DND-41 (cell line): Measurements from ENCODE around the gene SMC1B.

Experiments
- ATAC-seq: fragments of 200-7000 bp; cut with Tn5 transposase; 3 replicates; pipeline ENCODE4 v1.9.1; 2021; ENCODE audit warnings: low read depth; ENCODE audit not compliant: insufficient read depth
- DNase-seq: peaks from one replicate; pipeline ENCODE4 v3.0.0-alpha.2; 2020
- H2AFZ ChIP-seq: 2 replicates; pipeline ENCODE4 v1.6.0; 2012; ENCODE audit warnings: low read depth, low read length
- H3K27ac ChIP-seq: 2 replicates; pipeline ENCODE4 v1.5.1; 2012; ENCODE audit warnings: low read length, inconsistent platforms
- H3K27me3 ChIP-seq: fragments of 200-600 bp; sonication (generic); 2 replicates; pipeline ENCODE4 v1.6.0; 2012; ENCODE audit warnings: low read length, mild to moderate bottlenecking, inconsistent platforms; ENCODE audit not compliant: insufficient read depth, poor library complexity
- H3K36me3 ChIP-seq: 2 replicates; pipeline ENCODE4 v1.5.1; 2012; ENCODE audit warnings: low read length, inconsistent platforms; ENCODE audit not compliant: insufficient read depth
- H3K4me1 ChIP-seq: 2 replicates; pipeline ENCODE4 v1.5.1; 2012; ENCODE audit warnings: mild to moderate bottlenecking, low read length; ENCODE audit not compliant: insufficient read depth
- H3K4me2 ChIP-seq: 2 replicates; pipeline ENCODE4 v1.6.0; 2012; ENCODE audit warnings: mild to moderate bottlenecking, moderate library complexity, low read length, inconsistent platforms; ENCODE audit not compliant: insufficient read depth
- H3K4me3 ChIP-seq, 2 experiments: fragments of 200-600 bp in 1 of 2; shearing (Covaris generic) in 1 of 2; 2 replicates each; pipeline ENCODE4 v1.5.1; 2012 to 2016; ENCODE audit warnings: inconsistent platforms in 2 of 2, low read length in 2 of 2, mild to moderate bottlenecking in 2 of 2, low read depth in 1 of 2, moderate library complexity in 1 of 2
- H3K79me2 ChIP-seq: 2 replicates; pipeline ENCODE4 v1.6.0; 2012; ENCODE audit warnings: low read length, inconsistent platforms; ENCODE audit not compliant: insufficient read depth
- H3K9ac ChIP-seq: 2 replicates; pipeline ENCODE4 v1.6.0; 2012; ENCODE audit warnings: low read depth, mild to moderate bottlenecking, inconsistent platforms, low read length, moderate library complexity
- H3K9me3 ChIP-seq: 2 replicates; pipeline ENCODE4 v1.5.1; 2012; ENCODE audit warnings: low read length, moderate library complexity, mild to moderate bottlenecking, inconsistent platforms; ENCODE audit not compliant: insufficient read depth, severe bottlenecking
- H4K20me1 ChIP-seq: 2 replicates; pipeline ENCODE4 v1.6.0; 2012; ENCODE audit warnings: low read length; ENCODE audit not compliant: insufficient read depth
- CTCF ChIP-seq: IDR thresholded peaks from 2 replicates; pipeline ENCODE4 v1.5.1; 2012; ENCODE audit warnings: borderline replicate concordance, low read length, moderate library complexity, mild to moderate bottlenecking; ENCODE audit not compliant: poor library complexity, severe bottlenecking; ENCODE audit errors: extremely low read depth
- EZH2 ChIP-seq: IDR thresholded peaks from 3 replicates; pipeline ENCODE4 v1.6.1; 2012; ENCODE audit warnings: borderline replicate concordance, low read depth, mild to moderate bottlenecking, moderate library complexity, low read length, inconsistent platforms; ENCODE audit not compliant: severe bottlenecking

The SMC1B gene

GRCh38 chr22:45435544-45436139, 22.2 kb upstream of the SMC1B start:
- Histone ChIP-seq H3K9ac (no peak overlapping the region), H3K27ac (no peak overlapping the region)
- peak; percentile 81 for DNase-seq

GRCh38 chr22:45434981-45435380, 21.6 kb upstream of the SMC1B start:
- Histone ChIP-seq H3K27ac (no peak overlapping the region), H3K9me3 (no peaks in the 10 kb centered on the region), H3K4me1 (peaks cover 7% of the 10 kb centered on the region), H3K4me2 (no peak overlapping the region), H3K36me3 (no peaks in the 10 kb centered on the region), H2AFZ (no peak overlapping the region; the same call in 1 of the 2 replicates), H3K79me2 (no peaks in the 10 kb centered on the region), H4K20me1 (no peaks in the 10 kb centered on the region), H3K9ac (no peak overlapping the region), H3K27me3 (no peaks in the 10 kb centered on the region), H3K4me3 (no peak overlapping the region)
- DNase-seq (no peak), ATAC-seq (no peak)
- TF ChIP-seq CTCF (no peak), EZH2 (no peak)

More at GRCh38 chr22:45435544-45436139, 22.2 kb upstream of the SMC1B start:
- Histone ChIP-seq H3K4me1 (peaks cover 7% of the 10 kb centered on the region), H3K4me3 (no peak overlapping the region), H4K20me1 (no peaks in the 10 kb centered on the region), H3K27me3 (peaks cover 2% of the 10 kb centered on the region), H3K79me2 (no peaks in the 10 kb centered on the region), H3K4me2 (peak overlapping the region; percentile 45), H2AFZ (peak overlapping the region; percentile 67), H3K9me3 (no peaks in the 10 kb centered on the region), H3K36me3 (no peaks in the 10 kb centered on the region)
- TF ChIP-seq EZH2 (no peak), CTCF (peak; percentile 99)
- ATAC-seq, result peak; percentile 96

- no peaks in the 10 kb centered on the region for H3K36me3 ChIP-seq
- no peak overlapping the region for H3K4me2 ChIP-seq
- H3K4me3 ChIP-seq, result no peak overlapping the region
- DNase-seq, result no peak
- H3K27ac ChIP-seq, result no peak overlapping the region
- H3K9ac ChIP-seq, result no peak overlapping the region
- TF ChIP-seq CTCF (no peak), EZH2 (no peak)
- H4K20me1 ChIP-seq, result no peaks in the 10 kb centered on the region
- no peak overlapping the region for H2AFZ ChIP-seq
- no peaks in the 10 kb centered on the region for H3K9me3 ChIP-seq
- H3K79me2 ChIP-seq, result no peaks in the 10 kb centered on the region
- no peak for ATAC-seq
- H3K27me3 ChIP-seq, result no peaks in the 10 kb centered on the region
- H3K4me1 ChIP-seq, result peaks cover 6% of the 10 kb centered on the region
Observed at GRCh38 chr22:45430871-45431270, 17.5 kb upstream of the SMC1B start.
